Measurements from ENCODE around the gene ZNF568.

Gene ZNF568

GRCh38 chr19:37014456-37014855 is 98.3 kb downstream of the ZNF568 start:
- no peaks in the 10 kb centered on the region for H3K4me1 ChIP-seq (ENCODE audit: control insufficient read depth, insufficient read depth, low read length)

GRCh38 chr19:37045140-37045539 is 129.0 kb downstream of the ZNF568 start:
- Histone ChIP-seq H3K9me3 (ENCODE audit: control insufficient read depth, insufficient read depth, low read depth, low read length) (peaks cover 5% of the 10 kb centered on the region), H3K27ac (ENCODE audit: extremely low read depth, low read depth, low read length) (no peak overlapping the region), H3K36me3 (ENCODE audit: control insufficient read depth in 2 of 2, insufficient read depth in 1 of 2, low read length in 2 of 2) (no peaks in the 10 kb centered on the region), H3K4me3 (ENCODE audit: low read depth, low read length) (no peak overlapping the region), H3K4me1 (ENCODE audit: control insufficient read depth, insufficient read depth, low read length) (no peaks in the 10 kb centered on the region)
- TF ChIP-seq ZNF416 (tag by site-specific recombination; IDR thresholded peaks at IDR 0.05), result no peak
- TF ChIP-seq ZNF223 (tag by site-specific recombination; IDR thresholded peaks at IDR 0.05), result no peak
- TF ChIP-seq ZSCAN16 (tag by site-specific recombination; IDR thresholded peaks at IDR 0.05), result no peak
- TF ChIP-seq ZNF600 (tag by site-specific recombination; IDR thresholded peaks at IDR 0.05), result no peak
- TF ChIP-seq ZNF791 (tag by site-specific recombination; IDR thresholded peaks at IDR 0.05), result no peak
- TF ChIP-seq ZNF677 (tag by site-specific recombination; IDR thresholded peaks at IDR 0.05), result no peak
- TF ChIP-seq SCRT2 (tag by site-specific recombination; IDR thresholded peaks at IDR 0.05), result peak; percentile 79
- no peak for TF ChIP-seq ZNF248 (tag by site-specific recombination; IDR thresholded peaks at IDR 0.05)
- TF ChIP-seq MZF1 (tag by site-specific recombination; IDR thresholded peaks at IDR 0.05; ENCODE audit: borderline replicate concordance), result no peak
- no peak for TF ChIP-seq ZNF140 (tag by site-specific recombination; IDR thresholded peaks at IDR 0.05)
- TF ChIP-seq, protein P1, sequence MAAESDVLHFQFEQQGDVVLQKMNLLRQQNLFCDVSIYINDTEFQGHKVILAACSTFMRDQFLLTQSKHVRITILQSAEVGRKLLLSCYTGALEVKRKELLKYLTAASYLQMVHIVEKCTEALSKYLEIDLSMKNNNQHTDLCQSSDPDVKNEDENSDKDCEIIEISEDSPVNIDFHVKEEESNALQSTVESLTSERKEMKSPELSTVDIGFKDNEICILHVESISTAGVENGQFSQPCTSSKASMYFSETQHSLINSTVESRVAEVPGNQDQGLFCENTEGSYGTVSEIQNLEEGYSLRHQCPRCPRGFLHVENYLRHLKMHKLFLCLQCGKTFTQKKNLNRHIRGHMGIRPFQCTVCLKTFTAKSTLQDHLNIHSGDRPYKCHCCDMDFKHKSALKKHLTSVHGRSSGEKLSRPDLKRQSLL (tag by site-specific recombination; IDR thresholded peaks at IDR 0.05), result no peak
- TF ChIP-seq SCRT1 (tag by site-specific recombination; IDR thresholded peaks at IDR 0.05; ENCODE audit: borderline replicate concordance), result peak; percentile 56; the same call in 1 of the 2 replicates
- no peak for TF ChIP-seq ZNF654 (tag by site-specific recombination; IDR thresholded peaks at IDR 0.05; ENCODE audit: low read depth)
- ChIA-PET CTCF (no interaction called here), POLR2A (no interaction called here)

More at GRCh38 chr19:37014456-37014855, 98.3 kb downstream of the ZNF568 start:
- Histone ChIP-seq H3K36me3 (ENCODE audit: control insufficient read depth in 2 of 2, insufficient read depth in 1 of 2, low read length in 2 of 2) (no peaks in the 10 kb centered on the region), H3K4me3 (ENCODE audit: low read depth, low read length) (no peak overlapping the region), H3K27ac (ENCODE audit: extremely low read depth, low read depth, low read length) (no peak overlapping the region), H3K9me3 (ENCODE audit: control insufficient read depth, insufficient read depth, low read depth, low read length) (peaks cover 18% of the 10 kb centered on the region)
- no peak for TF ChIP-seq ZNF416 (tag by site-specific recombination; IDR thresholded peaks at IDR 0.05)
- TF ChIP-seq ZNF214 (tag by site-specific recombination; IDR thresholded peaks at IDR 0.05; ENCODE audit: borderline replicate concordance), result no peak
- TF ChIP-seq ZNF677 (tag by site-specific recombination; IDR thresholded peaks at IDR 0.05), result no peak
- TF ChIP-seq, protein P2, sequence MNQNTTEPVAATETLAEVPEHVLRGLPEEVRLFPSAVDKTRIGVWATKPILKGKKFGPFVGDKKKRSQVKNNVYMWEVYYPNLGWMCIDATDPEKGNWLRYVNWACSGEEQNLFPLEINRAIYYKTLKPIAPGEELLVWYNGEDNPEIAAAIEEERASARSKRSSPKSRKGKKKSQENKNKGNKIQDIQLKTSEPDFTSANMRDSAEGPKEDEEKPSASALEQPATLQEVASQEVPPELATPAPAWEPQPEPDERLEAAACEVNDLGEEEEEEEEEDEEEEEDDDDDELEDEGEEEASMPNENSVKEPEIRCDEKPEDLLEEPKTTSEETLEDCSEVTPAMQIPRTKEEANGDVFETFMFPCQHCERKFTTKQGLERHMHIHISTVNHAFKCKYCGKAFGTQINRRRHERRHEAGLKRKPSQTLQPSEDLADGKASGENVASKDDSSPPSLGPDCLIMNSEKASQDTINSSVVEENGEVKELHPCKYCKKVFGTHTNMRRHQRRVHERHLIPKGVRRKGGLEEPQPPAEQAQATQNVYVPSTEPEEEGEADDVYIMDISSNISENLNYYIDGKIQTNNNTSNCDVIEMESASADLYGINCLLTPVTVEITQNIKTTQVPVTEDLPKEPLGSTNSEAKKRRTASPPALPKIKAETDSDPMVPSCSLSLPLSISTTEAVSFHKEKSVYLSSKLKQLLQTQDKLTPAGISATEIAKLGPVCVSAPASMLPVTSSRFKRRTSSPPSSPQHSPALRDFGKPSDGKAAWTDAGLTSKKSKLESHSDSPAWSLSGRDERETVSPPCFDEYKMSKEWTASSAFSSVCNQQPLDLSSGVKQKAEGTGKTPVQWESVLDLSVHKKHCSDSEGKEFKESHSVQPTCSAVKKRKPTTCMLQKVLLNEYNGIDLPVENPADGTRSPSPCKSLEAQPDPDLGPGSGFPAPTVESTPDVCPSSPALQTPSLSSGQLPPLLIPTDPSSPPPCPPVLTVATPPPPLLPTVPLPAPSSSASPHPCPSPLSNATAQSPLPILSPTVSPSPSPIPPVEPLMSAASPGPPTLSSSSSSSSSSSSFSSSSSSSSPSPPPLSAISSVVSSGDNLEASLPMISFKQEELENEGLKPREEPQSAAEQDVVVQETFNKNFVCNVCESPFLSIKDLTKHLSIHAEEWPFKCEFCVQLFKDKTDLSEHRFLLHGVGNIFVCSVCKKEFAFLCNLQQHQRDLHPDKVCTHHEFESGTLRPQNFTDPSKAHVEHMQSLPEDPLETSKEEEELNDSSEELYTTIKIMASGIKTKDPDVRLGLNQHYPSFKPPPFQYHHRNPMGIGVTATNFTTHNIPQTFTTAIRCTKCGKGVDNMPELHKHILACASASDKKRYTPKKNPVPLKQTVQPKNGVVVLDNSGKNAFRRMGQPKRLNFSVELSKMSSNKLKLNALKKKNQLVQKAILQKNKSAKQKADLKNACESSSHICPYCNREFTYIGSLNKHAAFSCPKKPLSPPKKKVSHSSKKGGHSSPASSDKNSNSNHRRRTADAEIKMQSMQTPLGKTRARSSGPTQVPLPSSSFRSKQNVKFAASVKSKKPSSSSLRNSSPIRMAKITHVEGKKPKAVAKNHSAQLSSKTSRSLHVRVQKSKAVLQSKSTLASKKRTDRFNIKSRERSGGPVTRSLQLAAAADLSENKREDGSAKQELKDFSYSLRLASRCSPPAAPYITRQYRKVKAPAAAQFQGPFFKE (tag by site-specific recombination; IDR thresholded peaks at IDR 0.05; ENCODE audit: borderline replicate concordance), result no peak
- ChIA-PET CTCF (no interaction called here), POLR2A (no interaction called here)

Data from HEK293 (cell line).